Right lobe of liver (tissue), 4 donors: Measurements from ENCODE around the gene KIF9.

Source experiments
- CTCF ChIP-seq, 4 donors: fragments of 200-600 bp in 3 of 4; fragments of 450-650 bp in 1 of 4; IDR thresholded peaks; one replicate each; pipeline versions ENCODE4 v1.5.1 to v1.8.0; 2016 to 2022; ENCODE audit warnings: antibody characterized with exemption in 4 of 4, mild to moderate bottlenecking in 2 of 4
- POLR2A ChIP-seq: fragments of 450-650 bp; IDR thresholded peaks from one replicate; pipeline ENCODE4 v1.6.1; 2017; ENCODE audit warnings: antibody characterized with exemption, mild to moderate bottlenecking
- donor health status: DM: no; HTN: no; CAD: no.
- donor health status: DM: no; HTN: no; CAD: no.
- donor health status: DM: no; HTN: yes; CAD: no.

GRCh38 chr3:47210863-47211405, 71.7 kb downstream of the KIF9 start:
- TF ChIP-seq POLR2A (no peak), CTCF (IDR thresholded peaks at IDR 0.05) (no peak)
